GM19468 (cell line): ENCODE results near the gene ADAMTSL5.
"Not testable (repeated sequence)": the region's sequence is repeated elsewhere in the genome, so short reads cannot be mapped to it uniquely, and the experiment has no call there.

Experiments
- ATAC-seq: cut with Tn5 transposase; IDR thresholded peaks from one replicate; pipeline ENCODE4 v1.9.1; 2021; ENCODE audit warnings: mild to moderate bottlenecking, moderate library complexity, moderate number of reproducible peaks; ENCODE audit not compliant: unreplicated experiment; ENCODE audit errors: extremely low read depth

ADAMTSL5 gene

DNA sequence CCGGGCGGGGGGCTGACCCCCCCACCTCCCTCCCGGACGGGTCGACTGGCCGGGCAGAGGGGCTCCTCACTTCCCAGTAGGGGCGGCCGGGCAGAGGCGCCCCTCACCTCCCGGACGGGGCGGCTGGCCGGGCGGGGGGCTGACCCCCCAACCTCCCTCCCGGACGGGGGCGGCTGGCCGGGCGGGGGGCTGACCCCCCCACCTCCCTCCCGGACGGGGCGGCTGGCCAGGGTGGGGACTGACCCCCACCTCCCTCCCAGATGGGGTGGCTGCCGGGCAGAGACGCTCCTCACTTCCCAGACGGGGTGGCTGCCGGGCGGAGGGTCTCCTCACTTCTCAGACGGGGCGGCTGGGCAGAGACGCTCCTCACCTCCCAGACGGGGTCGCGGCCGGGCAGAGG, 13.6 kb downstream of the ADAMTSL5 start:
- not testable (repeated sequence) for ATAC-seq

DNA sequence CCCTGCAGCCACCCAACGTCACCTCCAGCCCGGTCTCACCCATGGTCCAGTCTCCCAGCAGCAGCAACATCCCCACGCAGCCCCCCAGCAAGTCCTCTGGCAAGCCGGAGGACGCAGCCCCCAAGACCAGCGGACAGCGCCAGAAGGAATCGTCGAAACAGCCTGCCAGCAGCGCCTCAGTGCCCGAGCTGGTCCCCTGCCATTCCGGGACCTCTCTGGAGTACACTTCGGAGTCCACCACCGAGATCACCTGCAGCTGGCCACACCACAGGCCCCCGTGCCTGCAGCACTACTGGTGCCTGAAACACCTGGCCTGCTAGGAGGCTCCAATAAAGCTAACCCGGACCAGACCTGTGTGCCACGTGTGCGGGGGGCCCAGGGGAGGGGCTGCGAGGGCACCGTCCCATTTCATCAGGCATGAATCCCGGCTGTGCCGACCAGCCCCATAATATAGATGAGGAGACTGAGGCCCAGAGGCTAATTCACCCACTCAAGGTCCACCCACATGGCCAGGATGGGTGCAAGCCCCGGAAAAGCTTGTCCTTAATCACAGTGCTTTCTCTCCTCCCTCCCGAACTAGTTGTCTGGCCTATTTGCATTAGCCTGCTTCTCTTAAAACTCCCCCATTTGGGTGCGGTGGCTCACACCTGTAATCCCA, 15.1 kb downstream of the ADAMTSL5 start:
- no peak for ATAC-seq

DNA sequence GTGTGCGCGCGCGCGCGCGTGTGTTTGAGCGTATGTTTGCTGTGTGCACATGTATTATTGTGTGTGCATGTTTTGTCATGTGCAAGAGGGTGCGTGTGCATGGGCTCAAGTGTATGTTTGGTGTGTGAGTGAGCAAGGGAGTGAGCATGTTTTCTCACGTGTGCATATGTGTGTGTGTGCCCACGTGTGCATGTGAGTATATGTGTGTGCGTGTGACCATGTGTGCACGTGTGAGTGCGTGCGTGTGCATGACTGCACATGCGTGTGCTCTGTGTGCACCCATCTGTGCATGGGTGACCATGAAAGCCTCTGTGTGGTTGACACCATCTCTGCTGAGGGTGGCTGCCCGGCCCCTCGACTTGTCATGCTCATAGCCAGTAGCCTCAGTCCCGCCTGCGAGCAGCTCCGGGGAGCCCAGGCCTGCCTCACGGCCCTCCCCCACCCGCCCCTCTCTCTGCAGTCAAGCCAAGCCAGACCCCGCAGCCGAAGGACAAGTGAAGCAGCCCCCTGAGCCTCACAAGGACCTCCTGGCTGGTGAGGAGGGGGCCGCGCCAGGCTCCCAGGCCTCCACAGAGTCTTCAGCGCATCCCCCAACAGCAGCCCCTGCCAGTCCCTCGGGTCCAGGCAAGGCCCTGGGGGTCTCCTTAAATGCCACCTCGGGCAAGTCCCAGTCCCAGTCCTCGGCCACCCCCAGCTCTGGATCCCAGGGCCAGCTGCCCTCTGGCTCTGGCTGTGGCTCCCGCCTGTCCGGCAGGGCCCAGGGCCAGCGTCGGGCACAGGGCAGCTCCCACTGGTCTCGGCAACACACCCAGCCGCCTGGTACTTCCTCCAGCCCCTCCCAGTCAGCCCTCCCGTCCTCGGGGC, 15.9 kb downstream of the ADAMTSL5 start:
- ATAC-seq, result no peak

DNA sequence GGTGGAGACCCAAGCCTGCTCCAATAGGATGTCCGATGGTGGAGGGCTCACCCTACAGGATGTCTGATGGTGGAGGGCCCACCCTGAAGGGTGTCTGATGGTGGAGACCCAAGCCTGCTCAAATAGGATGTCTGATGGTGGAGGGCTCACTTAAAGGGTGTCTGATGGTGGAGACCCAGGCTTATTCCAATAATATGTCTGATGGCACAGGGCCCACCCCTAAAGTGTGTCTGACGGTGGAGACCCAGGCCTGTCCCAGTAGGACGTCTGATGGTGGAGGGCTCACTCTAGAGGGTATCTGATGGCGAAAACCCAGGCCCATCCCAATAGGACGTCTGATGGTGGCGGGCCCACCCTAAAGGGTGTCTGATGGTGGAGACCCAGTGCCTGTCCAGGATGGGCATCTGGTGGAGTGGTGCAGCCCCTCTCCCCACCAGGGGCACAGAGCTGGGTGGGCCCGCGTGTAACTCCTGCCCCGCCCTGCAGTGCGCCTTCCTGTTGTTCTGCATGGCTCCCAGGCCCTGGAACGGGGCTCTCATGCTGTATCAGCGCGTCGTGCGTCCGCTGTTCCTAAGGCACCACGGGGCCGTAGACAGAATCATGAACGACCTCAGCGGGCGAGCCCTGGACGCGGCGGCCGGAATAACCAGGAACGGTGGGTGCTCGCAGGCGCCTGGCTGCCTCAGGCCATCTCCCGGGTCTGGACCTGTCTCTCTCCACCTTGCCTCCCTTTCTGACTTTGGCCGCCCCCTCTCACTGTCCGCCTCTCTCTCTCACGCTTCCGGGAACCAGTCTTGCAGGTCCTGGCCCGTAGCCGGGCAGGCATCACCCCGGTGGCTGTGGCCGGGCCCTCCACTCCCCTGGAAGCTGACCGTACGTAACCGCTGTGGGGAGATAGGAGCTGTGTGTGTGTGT, 16.8 kb downstream of the ADAMTSL5 start:
- no peak for ATAC-seq

DNA sequence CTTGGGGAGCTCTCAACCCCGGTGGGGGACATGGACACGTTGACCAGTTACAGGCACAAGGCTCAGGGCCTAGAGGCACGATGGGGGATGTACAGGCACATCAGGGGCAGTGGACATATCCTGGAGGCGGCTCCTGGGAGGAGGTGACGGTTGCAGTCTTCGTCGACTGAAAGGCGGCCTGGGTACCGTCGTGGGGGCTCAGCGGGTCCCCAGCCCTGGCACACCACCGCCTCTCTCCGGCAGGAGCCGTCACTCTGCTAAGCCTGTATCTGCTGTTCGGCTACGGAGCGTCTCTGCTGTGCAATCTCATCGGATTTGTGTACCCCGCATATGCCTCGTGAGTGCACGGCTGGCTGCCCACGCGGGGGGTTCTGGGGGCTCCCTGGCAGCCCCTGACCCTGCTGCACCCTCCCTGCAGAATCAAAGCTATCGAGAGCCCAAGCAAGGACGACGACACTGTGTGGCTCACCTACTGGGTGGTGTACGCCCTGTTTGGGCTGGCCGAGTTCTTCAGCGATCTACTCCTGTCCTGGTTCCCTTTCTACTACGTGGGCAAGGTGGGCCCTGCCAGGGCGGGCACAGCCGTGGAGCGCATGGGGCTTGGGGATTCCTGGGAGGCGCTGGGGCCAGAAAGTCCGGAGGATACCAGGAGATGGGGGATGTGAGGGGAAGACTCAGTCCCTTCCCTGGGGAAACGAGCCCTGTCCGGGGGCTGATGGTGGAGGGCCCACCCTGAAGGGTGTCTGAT, 17.6 kb downstream of the ADAMTSL5 start:
- ATAC-seq, result no peak

DNA sequence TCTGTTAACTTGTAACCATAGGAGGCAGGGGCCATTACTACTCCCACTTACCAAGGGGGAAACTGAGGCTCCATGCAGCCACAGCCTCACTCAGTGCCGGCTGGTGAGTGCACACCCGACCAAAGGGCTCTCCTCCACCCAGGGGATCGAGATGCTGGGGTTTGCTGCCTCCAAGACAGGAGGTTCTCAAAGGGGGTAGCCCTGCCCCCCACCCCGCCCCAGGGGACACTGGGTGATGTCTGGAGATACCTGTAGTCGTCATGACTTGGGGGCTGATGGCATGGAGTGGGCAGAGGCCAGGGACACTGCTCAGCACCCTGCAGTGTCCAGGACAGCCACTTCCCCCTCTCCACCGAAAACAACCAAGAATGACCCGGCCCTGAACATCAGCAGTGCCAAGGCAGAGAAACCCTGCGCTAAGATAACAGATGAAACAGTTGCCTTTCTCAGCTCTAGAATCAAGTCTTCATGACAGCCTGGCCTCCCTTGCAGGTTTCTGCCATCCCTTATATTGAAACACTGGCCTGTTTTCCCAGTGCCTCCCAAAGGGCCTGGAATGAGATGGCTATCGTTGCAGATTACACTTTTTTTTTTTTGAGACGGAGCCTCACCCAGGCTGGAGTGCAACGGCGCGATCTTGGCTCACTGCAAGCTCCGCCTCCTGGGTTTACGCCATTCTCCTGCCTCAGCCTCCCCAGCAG, 18.6 kb downstream of the ADAMTSL5 start:
- ATAC-seq, result no peak

DNA sequence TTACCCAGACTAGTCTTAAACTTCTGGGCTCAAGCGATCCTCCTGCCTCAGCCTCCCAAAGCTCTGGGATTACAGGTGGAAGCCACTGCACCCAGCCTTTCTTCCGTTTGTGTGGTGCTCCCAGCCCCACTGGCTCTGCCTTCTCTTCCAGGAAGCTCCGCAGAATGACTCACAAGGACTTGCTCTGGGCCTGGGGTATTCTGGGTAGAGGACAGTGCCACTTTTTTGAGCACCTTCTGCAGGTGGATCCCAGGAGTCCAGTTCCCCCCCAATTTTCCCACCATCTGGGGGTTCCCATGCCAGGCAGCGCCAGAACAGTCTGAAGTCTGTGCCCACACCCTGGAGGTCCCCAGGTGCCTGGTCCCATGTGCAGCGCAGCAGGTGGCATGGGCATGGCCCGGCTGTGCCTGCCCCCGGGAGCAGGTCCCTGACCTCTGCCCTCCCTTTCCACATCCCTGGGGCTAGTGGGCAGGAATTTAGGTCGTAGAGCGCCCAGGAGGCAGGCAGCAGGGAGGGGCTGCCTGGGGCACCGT, 20.3 kb downstream of the ADAMTSL5 start:
- ATAC-seq, result no peak

DNA sequence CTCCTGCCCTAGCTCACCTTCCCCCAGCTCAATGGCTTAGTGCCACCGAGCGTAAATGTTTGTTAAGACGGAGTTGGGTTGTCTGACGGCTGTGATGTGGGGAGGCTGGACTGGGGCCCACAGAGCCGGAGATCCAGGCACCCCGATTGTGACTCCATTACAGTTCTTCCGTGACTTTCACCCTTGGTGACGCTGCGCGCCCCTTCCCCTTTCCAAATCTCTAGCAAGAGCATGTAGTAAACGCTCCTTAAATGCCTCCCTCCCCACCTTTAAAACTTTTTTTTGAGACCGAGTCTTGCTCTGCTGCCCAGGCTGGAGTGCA, 21.0 kb downstream of the ADAMTSL5 start:
- ATAC-seq, result no peak

DNA sequence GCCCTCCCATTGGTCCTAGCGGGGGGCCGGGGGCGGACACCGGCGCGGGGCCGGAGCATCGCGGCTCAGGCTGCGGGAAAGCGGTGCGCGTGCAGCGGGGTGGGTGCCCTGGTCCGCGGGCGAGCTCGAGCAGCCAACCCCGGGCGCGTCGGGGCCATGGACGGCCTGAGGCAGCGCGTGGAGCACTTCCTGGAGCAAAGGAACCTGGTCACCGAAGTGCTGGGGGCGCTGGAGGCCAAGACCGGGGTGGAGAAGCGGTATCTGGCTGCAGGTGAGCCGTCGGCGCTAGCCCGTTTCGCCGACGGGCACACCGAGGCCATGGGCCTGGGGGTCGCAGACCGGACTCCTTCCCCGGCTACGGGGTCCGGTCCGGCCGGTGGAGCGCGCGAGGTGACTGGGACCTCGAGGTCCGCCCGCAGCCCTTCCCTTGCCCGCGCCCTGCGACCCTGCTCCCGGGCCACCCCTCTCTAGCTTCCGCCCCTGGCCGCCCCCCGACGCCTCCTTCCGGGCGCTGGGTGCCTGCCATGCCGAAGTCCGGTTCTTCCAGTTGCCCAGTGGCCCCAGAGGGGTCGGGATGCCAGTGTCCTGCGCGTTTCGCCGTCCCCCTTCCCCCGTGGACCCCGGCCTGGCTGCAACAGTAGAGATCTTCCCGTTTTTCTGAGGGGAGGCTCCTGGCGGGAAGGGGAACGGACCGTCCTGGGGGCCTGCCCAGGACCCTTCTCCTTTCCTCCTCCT, 21.5 kb downstream of the ADAMTSL5 start, which contains the start of gene REEP6:
Gene REEP6, plus strand, starts transcription at position 68 of the 735 bp plus-strand sequence. Its CDS starts 89 bp downstream, at position 157.
- ATAC-seq, result no peak

DNA sequence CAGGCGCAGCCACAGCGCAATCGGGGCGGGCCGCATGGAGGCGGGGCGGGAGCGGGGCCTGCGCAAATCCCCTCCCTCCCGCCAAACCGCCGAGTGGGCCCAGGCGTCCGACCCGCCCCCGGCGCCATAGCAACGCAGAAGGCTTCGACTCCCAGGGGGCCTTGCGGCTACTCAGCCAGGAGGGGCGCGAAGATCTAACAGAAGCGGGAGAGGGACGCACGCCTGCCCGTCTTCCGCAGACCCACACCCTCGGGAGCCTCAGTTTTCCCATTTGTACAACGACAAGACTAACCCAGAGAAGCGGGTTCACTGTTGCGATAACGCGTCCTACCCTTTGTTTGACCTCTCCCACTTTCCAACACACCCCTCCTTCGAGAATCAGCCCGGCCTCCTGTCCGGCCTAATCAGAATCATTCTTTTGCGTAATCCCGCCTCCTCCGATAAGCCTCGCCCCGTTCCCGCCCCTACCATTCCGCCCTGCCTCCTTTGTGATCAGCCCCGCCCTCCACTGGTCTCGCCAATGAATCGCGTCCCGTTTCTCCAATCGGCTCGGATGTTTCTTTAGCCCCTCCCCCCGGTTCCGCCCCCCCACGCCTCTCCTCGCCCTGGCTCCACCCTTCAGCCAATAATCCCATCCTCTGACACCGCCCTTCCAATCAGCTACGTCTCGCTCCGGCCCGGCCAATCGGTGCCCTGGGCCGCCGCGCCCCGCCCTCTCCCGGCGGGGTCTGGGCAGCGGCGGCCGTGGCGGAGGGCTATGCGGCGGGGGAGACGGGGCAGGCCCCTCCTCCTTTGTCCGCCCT, 22.3 kb downstream of the ADAMTSL5 start, which contains the start of gene PCSK4:
Gene PCSK4, minus strand, starts transcription at position 40 of the 803 bp plus-strand sequence. Its CDS starts 4 bp downstream, at position 36.
- peak; percentile 73 for ATAC-seq

DNA sequence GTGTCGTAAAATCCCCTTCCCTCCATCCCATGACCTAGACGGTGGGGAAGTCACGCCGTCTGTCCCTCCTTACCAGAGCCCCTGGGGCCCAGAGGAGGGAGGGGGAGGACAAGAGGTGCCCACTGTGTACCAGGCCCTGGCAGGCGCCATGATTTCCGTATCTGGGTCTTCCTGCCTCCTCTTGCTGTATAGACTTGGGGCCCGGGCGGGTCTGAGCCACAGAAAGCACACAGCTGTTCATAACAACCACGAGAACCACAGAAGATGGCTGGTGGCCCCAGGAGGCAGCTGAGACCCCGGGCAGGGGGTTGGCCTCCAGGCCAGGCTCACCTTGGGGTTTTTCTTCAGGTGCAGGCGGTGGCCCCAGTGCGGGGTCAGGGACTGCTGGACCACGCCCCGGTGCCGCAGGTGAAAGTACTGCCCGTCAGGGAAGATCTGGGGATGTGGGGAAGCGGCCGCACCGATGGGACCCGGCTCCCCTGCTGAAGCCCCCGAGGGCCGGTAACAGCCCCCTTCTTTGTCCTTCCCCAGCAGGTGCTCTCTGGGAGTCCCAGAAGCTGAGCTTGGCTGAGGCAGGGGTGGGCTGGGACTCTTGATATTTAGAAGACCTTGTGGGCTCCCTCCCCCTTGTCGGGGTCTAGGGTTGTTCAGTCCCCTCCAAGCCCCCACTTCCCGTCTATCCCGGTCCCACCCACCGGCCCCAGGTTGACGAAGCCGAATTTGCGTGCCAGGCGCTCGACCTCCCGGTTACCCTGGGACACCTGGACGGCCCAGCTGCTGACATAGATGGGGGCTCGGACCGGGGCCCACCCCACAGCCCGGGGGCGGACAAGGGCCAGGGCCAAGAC, 23.1 kb downstream of the ADAMTSL5 start:
- no peak for ATAC-seq

DNA sequence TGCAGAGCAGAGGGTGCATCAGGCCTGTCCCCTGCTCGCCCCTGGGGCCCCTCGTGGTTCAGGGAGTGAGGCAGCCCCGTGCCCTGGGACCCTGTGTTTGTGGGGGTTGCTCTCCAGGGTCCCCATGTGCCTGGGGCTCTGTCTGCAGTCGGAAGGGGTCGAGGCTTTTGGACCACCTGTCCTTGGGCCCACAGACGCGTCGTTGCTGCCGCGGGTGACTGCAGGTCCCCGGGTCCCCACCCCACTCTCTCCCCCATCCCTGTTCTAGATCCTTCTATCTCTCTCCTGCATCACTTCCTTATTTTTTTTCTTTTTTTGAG, 24.6 kb downstream of the ADAMTSL5 start:
- ATAC-seq, result no peak

DNA sequence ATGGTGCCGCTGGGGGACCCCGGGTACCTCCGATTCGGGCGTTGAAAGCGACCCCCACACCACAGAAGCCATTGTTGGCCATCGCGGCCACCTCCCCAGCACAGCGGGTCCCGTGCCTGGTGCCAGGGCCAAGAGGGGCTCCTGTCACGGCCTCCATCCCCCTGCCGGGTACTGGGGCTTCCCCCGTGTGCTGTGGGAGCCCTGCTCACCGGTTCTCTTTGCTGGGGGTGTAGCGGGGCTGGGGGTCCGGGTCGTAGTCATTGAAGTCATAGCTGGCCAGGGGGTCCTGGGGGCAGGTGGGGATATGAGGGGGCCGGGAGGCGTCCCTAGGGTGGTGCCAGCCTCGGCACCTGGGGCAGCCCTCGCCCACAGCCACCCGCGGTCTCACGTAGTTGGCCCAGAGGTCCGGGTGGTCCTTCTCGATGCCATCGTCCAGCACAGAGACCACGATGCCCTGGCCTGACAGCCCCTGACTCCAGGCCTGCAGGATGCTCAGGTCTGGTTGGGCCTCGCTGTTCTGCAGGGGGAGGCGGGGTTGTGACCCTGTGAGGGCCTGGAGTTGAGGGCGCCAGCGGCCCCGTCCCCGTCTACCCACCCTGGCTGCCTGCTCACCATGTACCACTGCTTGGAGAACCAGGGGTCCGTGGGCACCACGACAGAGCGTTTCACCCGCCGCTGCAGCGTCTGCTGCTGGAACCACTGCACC, 25.1 kb downstream of the ADAMTSL5 start:
- no peak for ATAC-seq

DNA sequence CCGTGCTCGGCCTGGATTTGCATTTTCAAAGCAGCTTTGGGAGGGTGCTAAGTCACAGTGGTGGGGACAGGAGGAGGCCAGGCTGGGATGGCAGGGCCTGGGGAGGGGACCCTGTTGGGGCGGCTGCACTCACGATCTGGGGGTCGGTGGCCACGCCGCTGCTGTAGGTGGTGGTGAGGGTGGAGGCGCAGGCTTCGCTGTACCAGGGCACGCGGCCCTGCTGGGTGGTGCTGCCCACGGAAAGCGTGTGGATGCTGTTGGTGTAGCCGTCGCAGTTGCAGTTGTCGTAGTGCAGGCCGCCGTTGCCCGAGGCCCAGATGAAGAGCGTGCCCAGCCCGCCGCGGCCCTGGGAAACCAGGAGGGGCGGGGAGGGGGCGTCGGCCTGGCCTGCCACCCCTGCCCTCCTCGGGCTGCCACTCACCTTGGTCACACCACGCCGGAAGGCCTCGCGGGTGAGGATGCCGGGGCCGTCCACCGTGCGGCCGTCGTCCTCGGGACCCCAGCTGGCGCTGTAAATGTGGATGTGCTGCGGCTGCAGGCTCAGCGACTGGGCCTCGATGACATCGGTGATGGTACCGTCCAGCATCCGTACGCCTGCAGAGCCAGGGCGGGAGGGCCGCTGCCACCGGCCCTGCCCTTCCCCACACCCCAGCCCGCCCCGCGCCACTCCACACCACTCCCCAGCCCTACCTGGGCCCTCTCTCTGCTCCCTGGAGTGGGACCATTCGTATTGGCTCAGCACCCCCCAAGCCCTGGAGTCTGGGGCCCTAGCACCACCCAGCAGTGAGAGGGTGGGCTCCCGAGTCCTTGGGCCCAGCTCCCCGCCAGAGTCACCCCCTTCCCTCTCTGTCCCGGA, 25.9 kb downstream of the ADAMTSL5 start:
- ATAC-seq, result no peak

DNA sequence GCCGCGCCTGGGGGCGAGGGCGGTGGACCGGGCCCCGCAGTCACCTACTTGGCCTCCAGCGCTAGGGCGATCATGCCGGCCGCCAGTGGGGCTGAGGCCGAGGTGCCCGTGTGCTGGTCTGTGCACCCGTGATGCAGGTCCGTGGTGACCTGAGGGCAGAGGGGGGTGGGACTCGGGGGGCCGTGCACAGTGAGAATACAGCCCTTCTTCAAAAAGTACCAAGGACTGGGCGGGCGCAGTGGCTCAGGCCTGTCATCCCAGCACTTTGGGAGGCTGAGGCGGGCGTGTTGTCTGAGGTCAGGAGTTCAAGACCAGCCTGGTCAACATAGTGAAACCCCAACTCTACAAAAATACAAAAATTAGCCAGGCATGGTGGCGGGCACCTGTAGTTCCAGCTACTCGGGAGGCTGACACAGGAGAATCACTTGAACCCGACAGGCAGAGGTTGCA, 28.8 kb downstream of the ADAMTSL5 start:
- ATAC-seq, result no peak
